Coronary artery (tissue), 2 donors: Measurements from ENCODE around the gene CCDC136.

Experiments
- DNase-seq: peaks from one replicate; pipeline ENCODE4 v3.0.0-alpha.2; 2017; ENCODE audit warnings: low spot score
- H3K27ac ChIP-seq, 2 donors: fragments of 200-600 bp; sonication (generic); one replicate each; pipeline ENCODE4 v1.5.1; 2016 to 2019
- H3K4me3 ChIP-seq: fragments of 200-600 bp; sonication (generic); 2 replicates; pipeline ENCODE4 v1.5.1; 2016; ENCODE audit warnings: mild to moderate bottlenecking, moderate library complexity
- TF ChIP-seq, protein P1 (sequence below): fragments of 200-600 bp; sonication (generic); IDR thresholded peaks from one replicate; pipeline ENCODE4 v1.5.1; 2019; ENCODE audit warnings: antibody characterized with exemption

Gene CCDC136

DNA sequence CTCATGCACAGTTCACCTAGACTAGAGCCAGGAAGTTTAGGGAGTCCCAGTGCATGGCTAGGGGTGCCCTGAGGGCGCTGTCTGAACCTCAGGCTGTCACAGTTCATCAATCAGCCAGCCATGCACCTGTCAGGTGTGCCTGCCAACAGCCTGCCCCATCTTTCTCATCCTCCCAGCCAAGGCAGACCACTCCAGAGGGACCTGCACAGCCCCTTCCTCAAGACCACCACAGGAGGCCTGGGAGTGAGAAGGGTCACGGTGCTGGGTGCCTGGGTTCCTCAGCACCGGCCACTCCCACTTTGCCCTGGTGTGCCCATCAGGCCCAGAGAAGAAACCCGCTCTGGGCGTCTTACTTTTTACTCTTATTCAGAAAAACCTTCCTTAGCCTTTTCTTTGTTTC is 79.3 kb downstream of the CCDC136 start:
- Histone ChIP-seq H3K27ac (no peak overlapping the region), H3K4me3 (no peak overlapping the region)
- TF ChIP-seq, protein P1, sequence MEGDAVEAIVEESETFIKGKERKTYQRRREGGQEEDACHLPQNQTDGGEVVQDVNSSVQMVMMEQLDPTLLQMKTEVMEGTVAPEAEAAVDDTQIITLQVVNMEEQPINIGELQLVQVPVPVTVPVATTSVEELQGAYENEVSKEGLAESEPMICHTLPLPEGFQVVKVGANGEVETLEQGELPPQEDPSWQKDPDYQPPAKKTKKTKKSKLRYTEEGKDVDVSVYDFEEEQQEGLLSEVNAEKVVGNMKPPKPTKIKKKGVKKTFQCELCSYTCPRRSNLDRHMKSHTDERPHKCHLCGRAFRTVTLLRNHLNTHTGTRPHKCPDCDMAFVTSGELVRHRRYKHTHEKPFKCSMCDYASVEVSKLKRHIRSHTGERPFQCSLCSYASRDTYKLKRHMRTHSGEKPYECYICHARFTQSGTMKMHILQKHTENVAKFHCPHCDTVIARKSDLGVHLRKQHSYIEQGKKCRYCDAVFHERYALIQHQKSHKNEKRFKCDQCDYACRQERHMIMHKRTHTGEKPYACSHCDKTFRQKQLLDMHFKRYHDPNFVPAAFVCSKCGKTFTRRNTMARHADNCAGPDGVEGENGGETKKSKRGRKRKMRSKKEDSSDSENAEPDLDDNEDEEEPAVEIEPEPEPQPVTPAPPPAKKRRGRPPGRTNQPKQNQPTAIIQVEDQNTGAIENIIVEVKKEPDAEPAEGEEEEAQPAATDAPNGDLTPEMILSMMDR: no peak
- DNase-seq: no peak
